ENCODE results near the gene ABAT.
A peak's percentile ranks its signal among the peaks of the same experiment; 100 is the strongest.

The ABAT gene

GRCh38 chr16:8655184-8655717, 19.2 kb upstream of the ABAT start:
- TF ChIP-seq CTCF (IDR thresholded peaks at IDR 0.05) = peak; percentile 61

GRCh38 chr16:8656376-8656775, 18.0 kb upstream of the ABAT start:
- TF ChIP-seq CTCF (IDR thresholded peaks at IDR 0.05) = no peak

- TF ChIP-seq CTCF (IDR thresholded peaks at IDR 0.05) = peak; percentile 86
Measured at GRCh38 chr16:8660841-8661301, 13.5 kb upstream of the ABAT start.

GRCh38 chr16:8661703-8662102, 12.7 kb upstream of the ABAT start:
- no peak for TF ChIP-seq CTCF (IDR thresholded peaks at IDR 0.05)

GRCh38 chr16:8663192-8664089, 11.0 kb upstream of the ABAT start:
- TF ChIP-seq CTCF (IDR thresholded peaks at IDR 0.05) = no peak

GRCh38 chr16:8665529-8665928, 8.9 kb upstream of the ABAT start:
- TF ChIP-seq CTCF (IDR thresholded peaks at IDR 0.05) = no peak

GRCh38 chr16:8667492-8667891, 6.9 kb upstream of the ABAT start:
- no peak for TF ChIP-seq CTCF (IDR thresholded peaks at IDR 0.05)
